ENCODE measurements around the gene CPA1.

Gene CPA1

DNA sequence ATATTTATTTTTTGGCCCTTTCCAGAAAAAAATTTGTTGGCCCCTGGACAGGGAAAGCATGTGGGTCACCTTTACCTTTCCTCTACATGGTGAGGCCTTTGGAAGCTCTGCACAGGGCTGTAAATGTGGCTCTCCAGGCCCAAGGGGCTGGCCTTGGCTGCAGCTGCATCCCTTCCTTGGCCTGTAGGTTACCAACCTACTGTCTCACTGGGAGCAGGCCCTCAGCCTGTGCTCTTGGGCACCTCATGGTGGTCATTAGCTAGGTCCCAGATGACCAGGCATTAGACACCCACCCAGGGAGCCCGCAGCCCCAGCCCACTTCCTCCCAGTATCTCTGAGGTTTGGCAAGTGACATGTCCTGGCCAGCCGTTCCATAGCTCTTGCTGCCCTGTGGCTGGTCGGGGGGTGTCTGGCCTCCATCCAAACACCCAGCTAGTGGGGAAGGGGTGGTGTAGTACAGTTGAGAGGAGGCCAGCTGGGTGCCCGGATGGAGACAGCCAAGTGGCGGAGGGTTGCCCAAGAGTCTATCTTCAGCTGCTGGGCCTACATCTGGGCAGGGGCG lies 42.8 kb upstream of the CPA1 start:
- no peaks in the 10 kb centered on the region for H3K36me3 ChIP-seq (ENCODE audit: insufficient read depth)
- no peaks in the 10 kb centered on the region for H3K4me1 ChIP-seq (ENCODE audit: low read depth, poor library complexity, severe bottlenecking)
- H3K79me2 ChIP-seq (ENCODE audit: insufficient read depth, low read depth): no peaks in the 10 kb centered on the region
- H2AFZ ChIP-seq (ENCODE audit: low read depth): no peak overlapping the region
- TF ChIP-seq, protein P1, sequence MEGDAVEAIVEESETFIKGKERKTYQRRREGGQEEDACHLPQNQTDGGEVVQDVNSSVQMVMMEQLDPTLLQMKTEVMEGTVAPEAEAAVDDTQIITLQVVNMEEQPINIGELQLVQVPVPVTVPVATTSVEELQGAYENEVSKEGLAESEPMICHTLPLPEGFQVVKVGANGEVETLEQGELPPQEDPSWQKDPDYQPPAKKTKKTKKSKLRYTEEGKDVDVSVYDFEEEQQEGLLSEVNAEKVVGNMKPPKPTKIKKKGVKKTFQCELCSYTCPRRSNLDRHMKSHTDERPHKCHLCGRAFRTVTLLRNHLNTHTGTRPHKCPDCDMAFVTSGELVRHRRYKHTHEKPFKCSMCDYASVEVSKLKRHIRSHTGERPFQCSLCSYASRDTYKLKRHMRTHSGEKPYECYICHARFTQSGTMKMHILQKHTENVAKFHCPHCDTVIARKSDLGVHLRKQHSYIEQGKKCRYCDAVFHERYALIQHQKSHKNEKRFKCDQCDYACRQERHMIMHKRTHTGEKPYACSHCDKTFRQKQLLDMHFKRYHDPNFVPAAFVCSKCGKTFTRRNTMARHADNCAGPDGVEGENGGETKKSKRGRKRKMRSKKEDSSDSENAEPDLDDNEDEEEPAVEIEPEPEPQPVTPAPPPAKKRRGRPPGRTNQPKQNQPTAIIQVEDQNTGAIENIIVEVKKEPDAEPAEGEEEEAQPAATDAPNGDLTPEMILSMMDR (conservative IDR thresholded peaks at IDR 0.05; ENCODE audit: low read depth, low read length): no peak
- no peak overlapping the region for H3K9ac ChIP-seq
- H3K27ac ChIP-seq: no peak overlapping the region
- no peak overlapping the region for H3K4me3 ChIP-seq (IDR thresholded peaks at IDR 0.05; ENCODE audit: insufficient read depth, low read depth, low read length)
- no peaks in the 10 kb centered on the region for H4K20me1 ChIP-seq (ENCODE audit: insufficient read depth)
- no peaks in the 10 kb centered on the region for H3K27me3 ChIP-seq (ENCODE audit: insufficient read depth, low read depth)
- H3K4me2 ChIP-seq: no peak overlapping the region

DNA sequence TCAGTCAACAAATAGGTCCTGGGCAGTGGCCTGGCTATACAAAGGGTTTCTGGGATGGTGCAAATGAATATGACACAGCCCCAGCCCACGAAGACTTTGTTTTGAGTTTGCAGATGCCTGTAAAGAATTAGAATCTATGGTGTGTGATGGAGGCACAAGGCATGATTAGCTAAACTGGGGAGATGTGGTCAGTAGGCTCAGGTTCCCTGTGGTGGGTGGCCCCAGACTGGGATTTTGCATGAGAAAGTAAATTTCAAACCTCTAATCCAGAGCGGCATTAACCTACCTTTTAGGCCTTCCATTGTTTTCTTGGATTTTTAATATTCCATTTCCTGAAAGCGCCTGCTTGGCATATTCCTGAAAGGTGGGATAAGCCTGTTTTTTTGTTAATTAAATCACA lies 42.1 kb upstream of the CPA1 start:
- Histone ChIP-seq H3K79me2 (ENCODE audit: insufficient read depth, low read depth) (no peaks in the 10 kb centered on the region), H3K36me3 (ENCODE audit: insufficient read depth) (no peaks in the 10 kb centered on the region), H3K9ac (no peak overlapping the region), H2AFZ (ENCODE audit: low read depth) (no peak overlapping the region), H3K27me3 (ENCODE audit: insufficient read depth, low read depth) (no peaks in the 10 kb centered on the region), H3K4me2 (no peak overlapping the region), H3K27ac (no peak overlapping the region), H3K4me3 (IDR thresholded peaks at IDR 0.05; ENCODE audit: insufficient read depth, low read depth, low read length) (no peak overlapping the region), H4K20me1 (ENCODE audit: insufficient read depth) (no peaks in the 10 kb centered on the region), H3K4me1 (ENCODE audit: low read depth, poor library complexity, severe bottlenecking) (no peaks in the 10 kb centered on the region)
- TF ChIP-seq, protein P1 (conservative IDR thresholded peaks at IDR 0.05; ENCODE audit: low read depth, low read length): no peak

DNA sequence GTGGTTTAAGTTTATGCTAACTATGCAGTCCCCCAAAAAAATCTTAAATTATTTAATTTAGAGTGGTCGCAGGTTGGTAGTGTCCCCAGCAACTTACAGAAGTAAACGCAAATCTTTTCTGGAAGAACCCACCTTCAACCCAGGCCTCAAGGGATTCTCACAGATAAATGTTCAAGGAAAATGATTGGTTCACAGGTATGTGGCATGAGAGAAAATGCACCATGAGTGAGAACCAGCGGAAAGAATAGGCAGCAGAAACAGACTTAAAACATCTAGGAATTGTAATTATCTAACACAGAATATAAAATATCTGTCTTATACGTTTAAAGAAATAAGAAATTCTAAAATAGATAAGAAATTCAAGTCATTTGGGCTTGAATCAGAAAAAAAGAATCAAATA lies 38.4 kb upstream of the CPA1 start:
- Histone ChIP-seq H3K79me2 (ENCODE audit: insufficient read depth, low read depth) (no peaks in the 10 kb centered on the region), H3K4me3 (IDR thresholded peaks at IDR 0.05; ENCODE audit: insufficient read depth, low read depth, low read length) (no peak overlapping the region), H3K9ac (no peak overlapping the region), H3K36me3 (ENCODE audit: insufficient read depth) (no peaks in the 10 kb centered on the region), H3K4me1 (ENCODE audit: low read depth, poor library complexity, severe bottlenecking) (no peaks in the 10 kb centered on the region), H3K27ac (no peak overlapping the region), H4K20me1 (ENCODE audit: insufficient read depth) (no peaks in the 10 kb centered on the region), H2AFZ (ENCODE audit: low read depth) (no peak overlapping the region), H3K27me3 (ENCODE audit: insufficient read depth, low read depth) (no peaks in the 10 kb centered on the region), H3K4me2 (no peak overlapping the region)
- TF ChIP-seq, protein P1 (conservative IDR thresholded peaks at IDR 0.05; ENCODE audit: low read depth, low read length): no peak

DNA sequence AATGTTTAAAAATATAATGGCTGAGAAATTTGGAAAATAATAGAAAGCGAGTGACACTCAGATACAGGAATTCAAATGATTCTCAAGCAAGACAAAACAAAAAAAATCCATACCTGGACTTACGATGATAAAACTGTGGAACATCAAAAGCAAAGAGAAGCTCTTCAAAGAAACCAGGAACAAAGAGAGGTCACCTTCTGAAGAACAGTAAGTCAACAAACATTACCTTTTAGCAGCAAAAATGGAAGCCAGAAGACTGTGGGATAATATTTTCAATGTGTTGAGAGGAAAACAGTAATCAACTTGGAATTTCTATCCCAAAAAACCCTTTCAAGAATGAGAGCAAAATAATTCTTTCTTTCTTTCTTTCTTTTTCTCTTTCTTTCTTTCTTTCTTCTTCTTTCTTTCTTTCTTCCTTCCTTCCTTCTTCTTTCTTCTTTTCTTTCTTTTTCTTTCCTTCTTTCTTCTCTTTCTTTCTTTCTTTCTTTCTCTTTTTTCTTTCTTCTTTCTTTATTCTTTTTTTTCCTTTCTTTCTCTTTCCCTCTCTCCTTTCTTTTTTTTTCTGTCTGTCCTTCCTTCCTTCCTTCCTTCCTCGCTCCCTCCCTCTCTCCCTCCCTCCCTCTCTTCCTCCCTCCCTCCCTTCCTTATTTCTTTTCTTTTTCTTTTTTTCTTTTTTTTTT lies 37.5 kb upstream of the CPA1 start:
- Histone ChIP-seq H3K27me3 (ENCODE audit: insufficient read depth, low read depth) (no peaks in the 10 kb centered on the region), H3K79me2 (ENCODE audit: insufficient read depth, low read depth) (no peaks in the 10 kb centered on the region), H3K4me3 (IDR thresholded peaks at IDR 0.05; ENCODE audit: insufficient read depth, low read depth, low read length) (no peak overlapping the region), H3K9ac (no peak overlapping the region), H3K27ac (no peak overlapping the region), H3K36me3 (ENCODE audit: insufficient read depth) (no peaks in the 10 kb centered on the region), H2AFZ (ENCODE audit: low read depth) (no peak overlapping the region), H3K4me2 (no peak overlapping the region), H4K20me1 (ENCODE audit: insufficient read depth) (no peaks in the 10 kb centered on the region), H3K4me1 (ENCODE audit: low read depth, poor library complexity, severe bottlenecking) (no peaks in the 10 kb centered on the region)
- TF ChIP-seq, protein P1 (conservative IDR thresholded peaks at IDR 0.05; ENCODE audit: low read depth, low read length): no peak

All from KMS-11 (cell line).